IMR-90 (cell line): ENCODE results near the gene CELF6. TPM values are rescaled to one million over a fixed set of nuclear protein-coding genes. Genes with fewer than 3 reads are reported as not detected.

Experiments used
- ATAC-seq: fragments of 200-7000 bp; cut with Tn5 transposase; 2 replicates; pipeline ENCODE4 v1.9.1; 2020; ENCODE audit warnings: low read depth, mild to moderate bottlenecking, moderate library complexity
- BruUV-seq: library from RNA; stranded (reverse); fragments of 400-500 nt; replicated peaks from 2 replicates; lab custom pipeline; 2021; lab: Mats Ljungman, UMichigan
- CTCF ChIA-PET: fragments of 300-600 bp; formaldehyde crosslinking; extraction: SDS; loops from one replicate; lab custom pipeline; 2021; ENCODE audit warnings: antibody characterized with exemption; lab: Yijun Ruan, JAX
- POLR2A ChIA-PET: fragments of 300-600 bp; sonication (Branson Sonifier 250); formaldehyde crosslinking; loops from one replicate; lab custom pipeline; 2022; ENCODE audit warnings: antibody characterized with exemption; ENCODE audit not compliant: unreplicated experiment; lab: Charles Lee
- DNase-seq: peaks from one replicate; pipeline ENCODE4 v3.0.0; 2013
- H2AFZ ChIP-seq: replicated peaks from 2 replicates; pipeline ENCODE3; 2013; ENCODE audit warnings: low read length, mild to moderate bottlenecking; ENCODE audit not compliant: poor library complexity
- H2AK5ac ChIP-seq: 2 replicates; pipeline ENCODE4 v1.6.1; 2013; ENCODE audit warnings: low read depth, low read length, inconsistent platforms
- H2AK9ac ChIP-seq: replicated peaks from 2 replicates; pipeline ENCODE3; 2013; ENCODE audit warnings: mild to moderate bottlenecking, low read depth, low read length, moderate library complexity; ENCODE audit not compliant: poor library complexity
- H2BK120ac ChIP-seq: 2 replicates; pipeline ENCODE4 v1.6.1; 2013; ENCODE audit warnings: low read depth, low read length, inconsistent platforms
- H2BK15ac ChIP-seq: 3 replicates; pipeline ENCODE4 v1.6.1; 2013; ENCODE audit warnings: low read depth, low read length, inconsistent platforms
- H2BK20ac ChIP-seq: 2 replicates; pipeline ENCODE4 v1.6.1; 2013; ENCODE audit warnings: low read depth, mild to moderate bottlenecking, inconsistent platforms, low read length, moderate library complexity
- H2BK5ac ChIP-seq: 2 replicates; pipeline ENCODE4 v1.6.1; 2013; ENCODE audit warnings: mild to moderate bottlenecking, low read depth, low read length, inconsistent platforms; ENCODE audit not compliant: poor library complexity, severe bottlenecking
- H3K14ac ChIP-seq: replicated peaks from 2 replicates; pipeline ENCODE4 v1.6.1; 2013; ENCODE audit warnings: low read depth, low read length, inconsistent platforms
- H3K18ac ChIP-seq: 2 replicates; pipeline ENCODE4 v1.6.1; 2013; ENCODE audit warnings: low read depth, low read length, control low read depth
- H3K23ac ChIP-seq: 2 replicates; pipeline ENCODE4 v1.6.1; 2013; ENCODE audit warnings: low read depth, low read length, inconsistent platforms
- H3K27ac ChIP-seq: 2 replicates; pipeline ENCODE4 v1.5.1; 2013; ENCODE audit warnings: mild to moderate bottlenecking, control low read depth, low read length; ENCODE audit not compliant: insufficient read depth
- H3K27me3 ChIP-seq: 2 replicates; pipeline ENCODE4 v1.6.1; 2013; ENCODE audit warnings: low read length; ENCODE audit not compliant: control insufficient read depth, insufficient read depth
- H3K36me3 ChIP-seq: 2 replicates; pipeline ENCODE4 v1.6.1; 2013; ENCODE audit warnings: low read length, mixed read lengths; ENCODE audit not compliant: control insufficient read depth, insufficient read depth
- H3K4ac ChIP-seq: 2 replicates; pipeline ENCODE4 v1.6.1; 2013; ENCODE audit warnings: low read depth, low read length, inconsistent platforms
- H3K4me1 ChIP-seq: 2 replicates; pipeline ENCODE4 v1.6.1; 2013; ENCODE audit warnings: low read length, mixed read lengths; ENCODE audit not compliant: control insufficient read depth, insufficient read depth
- H3K4me2 ChIP-seq: 2 replicates; pipeline ENCODE4 v1.6.1; 2013; ENCODE audit warnings: low read depth, mild to moderate bottlenecking, control low read depth, low read length, moderate library complexity
- H3K4me3 ChIP-seq: 2 replicates; pipeline ENCODE4 v1.5.1; 2013; ENCODE audit warnings: low read depth, mild to moderate bottlenecking, control low read depth, low read length, moderate library complexity; ENCODE audit not compliant: insufficient read depth
- H3K56ac ChIP-seq: 2 replicates; pipeline ENCODE4 v1.6.1; 2013; ENCODE audit warnings: low read length, inconsistent platforms; ENCODE audit not compliant: insufficient read depth; ENCODE audit errors: extremely low read depth
- H3K79me1 ChIP-seq, 2 experiments: 2 replicates each; pipeline ENCODE4 v1.6.1; 2013; ENCODE audit warnings: low read length in 2 of 2, inconsistent platforms in 1 of 2, low read depth in 1 of 2
- H3K9ac ChIP-seq: 2 replicates; pipeline ENCODE4 v1.6.1; 2013; ENCODE audit warnings: low read depth, low read length, control low read depth
- H3K9me1 ChIP-seq: 2 replicates; pipeline ENCODE4 v1.6.1; 2013; ENCODE audit warnings: low read length, inconsistent platforms; ENCODE audit not compliant: insufficient read depth
- H3K9me3 ChIP-seq: 2 replicates; pipeline ENCODE4 v1.6.1; 2013; ENCODE audit warnings: low read length; ENCODE audit not compliant: control insufficient read depth, insufficient read depth
- H4K20me1 ChIP-seq: 2 replicates; pipeline ENCODE4 v1.6.1; 2013; ENCODE audit warnings: low read length, inconsistent platforms; ENCODE audit not compliant: insufficient read depth
- H4K5ac ChIP-seq: 2 replicates; pipeline ENCODE4 v1.6.1; 2013; ENCODE audit warnings: mild to moderate bottlenecking, low read depth, low read length, control low read depth
- H4K8ac ChIP-seq, 2 experiments: 2 replicates each; pipeline ENCODE4 v1.6.1; 2013; ENCODE audit warnings: low read depth in 2 of 2, low read length in 2 of 2, control low read depth in 1 of 2, inconsistent platforms in 1 of 2
- H4K91ac ChIP-seq: 2 replicates; pipeline ENCODE4 v1.6.1; 2013; ENCODE audit warnings: low read depth, low read length, inconsistent platforms; ENCODE audit not compliant: insufficient read depth
- BHLHE40 ChIP-seq: fragments of 150-350 bp; IDR thresholded peaks from 2 replicates; pipeline ENCODE4 v1.6.1; 2016; ENCODE audit warnings: mild to moderate bottlenecking, low read depth, low read length
- CHD1 ChIP-seq: IDR thresholded peaks from 2 replicates; pipeline ENCODE4 v1.6.1; 2012; ENCODE audit warnings: low read depth, low read length, improper control_type of control experiment
- FOS ChIP-seq: fragments of 150-350 bp; IDR thresholded peaks from 2 replicates; pipeline ENCODE4 v1.6.1; 2016; ENCODE audit warnings: low read depth, low read length
- MAZ ChIP-seq: IDR thresholded peaks from 2 replicates; pipeline ENCODE4 v1.6.1; 2012; ENCODE audit warnings: low read depth, mild to moderate bottlenecking, low read length, improper control_type of control experiment, moderate library complexity, borderline replicate concordance
- MXI1 ChIP-seq: IDR thresholded peaks from 2 replicates; pipeline ENCODE4 v1.6.1; 2012; ENCODE audit warnings: low read depth, mild to moderate bottlenecking, low read length, moderate library complexity, borderline replicate concordance
- RCOR1 ChIP-seq: IDR thresholded peaks from 2 replicates; pipeline ENCODE4 v1.6.1; 2012; ENCODE audit warnings: mild to moderate bottlenecking, low read length, improper control_type of control experiment; ENCODE audit not compliant: insufficient replicate concordance
- RFX5 ChIP-seq: IDR thresholded peaks from 2 replicates; pipeline ENCODE4 v1.8.0; 2012; ENCODE audit warnings: low read depth, mild to moderate bottlenecking, low read length, moderate library complexity
- USF2 ChIP-seq: fragments of 150-350 bp; IDR thresholded peaks from 2 replicates; pipeline ENCODE4 v1.6.1; 2017; ENCODE audit warnings: mild to moderate bottlenecking, antibody characterized with exemption, low read length, low read depth
- WGBS, 2 experiments: methylation state at CpG; one replicate each; pipeline versions ENCODE4 v1.1.5 to v1.1.7; 2013; ENCODE audit warnings: missing lambda C conversion rate in 2 of 2; ENCODE audit not compliant: insufficient read length in 1 of 2; ENCODE audit errors: extremely low coverage in 2 of 2; 5-methylcytosine and 5-hydroxymethylcytosine counted together
- dilution Hi-C: fragments of 300-500 bp; cut with HindIII; formaldehyde crosslinking; loops from one replicate; pipeline ENCODE4 v1.14.3; 2018; ENCODE audit warnings: low sequenced_read_pairs; ENCODE audit not compliant: unreplicated experiment
- in situ Hi-C: fragments of 300-500 bp; cut with MboI; formaldehyde crosslinking; loops from 3 replicates; pipeline ENCODE4 v1.14.3; 2019; ENCODE audit warnings: low sequenced_read_pairs, inconsistent platforms, mixed read lengths
- intact Hi-C: fragments of 100-400 bp; cut with micrococcal nuclease; formaldehyde crosslinking; loops from 2 replicates; pipeline ENCODE4 v1.10.0; 2022
- polyA plus RNA-seq, 3 experiments: library from polyadenylated mRNA; depleted of rRNA; stranded (reverse); fragments of >200 nt; gene quantifications; 2 replicates each; pipeline ENCODE4 v1.2.3, GENCODE V29; 2012; ENCODE audit warnings: low replicate concordance in 1 of 3
- total RNA-seq: library from RNA; depleted of rRNA; stranded (reverse); fragments of >200 nt; gene quantifications from 2 replicates; pipeline ENCODE4 v1.2.3, GENCODE V29; 2012

CELF6 gene
- total and polyA plus RNA-seq, 2 of the 4 experiments (the other 2 are of a cell fraction): 0.07 TPM; not detected in 1

- no TSS peak for BruUV-seq
- H4K91ac ChIP-seq: no peak overlapping the region
- H3K4me3 ChIP-seq: no peak overlapping the region
- no peaks in the 10 kb centered on the region for H3K4me1 ChIP-seq
- H2BK20ac ChIP-seq: no peak overlapping the region
- H4K20me1 ChIP-seq: no peaks in the 10 kb centered on the region
- peaks cover 3% of the 10 kb centered on the region; the same call in 1 of the 2 replicates for H3K9me1 ChIP-seq
- no peak overlapping the region for H4K5ac ChIP-seq
- in situ Hi-C loops (no loop called here), intact Hi-C loops (no loop called here), dilution Hi-C loops (no loop called here)
- ATAC-seq: no peak
- H4K8ac ChIP-seq: no peak overlapping the region
- DNase-seq: no peak
- no peak overlapping the region for H2AFZ ChIP-seq
- no peaks in the 10 kb centered on the region for H3K27me3 ChIP-seq
- no peak overlapping the region for H2AK5ac ChIP-seq
- H2BK15ac ChIP-seq: no peak overlapping the region
- no peak overlapping the region for H2BK120ac ChIP-seq
- CTCF ChIA-PET: no interaction called here
- H3K36me3 ChIP-seq: peaks cover 32% of the 10 kb centered on the region
- H2AK9ac ChIP-seq: no peak overlapping the region
- H3K18ac ChIP-seq: no peak overlapping the region
- no peak overlapping the region for H3K56ac ChIP-seq
- H3K14ac ChIP-seq: no peak overlapping the region
- no peak overlapping the region for H3K9ac ChIP-seq
- peaks cover 3 to 4% of the 10 kb centered on the region in 2 experiments; a peak in 2 of 4 replicates for H3K79me1 ChIP-seq
- no peak overlapping the region for H3K27ac ChIP-seq
- no peak overlapping the region for H3K4ac ChIP-seq
- no peak overlapping the region for H2BK5ac ChIP-seq
- no peaks in the 10 kb centered on the region for H3K9me3 ChIP-seq
- no peak overlapping the region for H3K4me2 ChIP-seq
- POLR2A ChIA-PET: no interaction called here
- no peak overlapping the region for H3K23ac ChIP-seq
- 80% methylated on average over 1 of the region's 3 CpGs; no CpG with 5 or more reads in 1 of the 2 experiments for WGBS, 2 experiments
- TF ChIP-seq USF2 (no peak), RFX5 (no peak), BHLHE40 (no peak), FOS (no peak), RCOR1 (no peak), MXI1 (no peak), CHD1 (no peak), MAZ (no peak)
Observed at GRCh38 chr15:72249142-72249810, 70.7 kb downstream of the CELF6 start.
